A673 (cell line): ENCODE results near the gene SLMAP.

ENCODE experiments used
- CTCF ChIP-seq: fragments of 300-800, 200-600 bp; sonication (generic); conservative IDR thresholded peaks from 2 replicates; pipeline ENCODE4 v1.5.1; 2017; ENCODE audit warnings: low read depth, mild to moderate bottlenecking, antibody characterized with exemption, low read length, moderate library complexity, mixed read lengths
- EZH2 ChIP-seq: fragments of 200-600 bp; sonication (generic); IDR thresholded peaks from 2 replicates; pipeline ENCODE4 v1.6.1; 2017; ENCODE audit warnings: borderline replicate concordance, low read depth, mild to moderate bottlenecking, mixed read lengths, antibody characterized with exemption, low read length; ENCODE audit not compliant: poor library complexity, severe bottlenecking

DNA sequence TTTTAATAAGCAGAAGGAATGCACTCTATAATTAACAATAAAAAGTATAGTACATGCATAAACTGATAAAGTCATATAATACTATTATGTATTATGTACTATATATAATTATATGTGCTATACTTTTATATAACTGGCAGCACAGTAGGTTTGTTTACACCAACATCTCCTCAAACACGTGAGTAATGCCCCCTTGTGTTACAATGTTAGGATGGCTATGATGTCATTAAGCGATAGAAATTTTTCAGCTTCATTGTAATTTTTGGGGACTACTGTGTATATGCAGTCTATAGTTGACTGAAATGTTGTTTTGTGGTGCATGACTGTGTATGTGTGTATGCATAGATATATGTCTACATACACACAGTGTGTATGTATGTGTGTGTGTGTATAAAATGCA, 100.6 kb downstream of the SLMAP start:
- TF ChIP-seq CTCF = 0 out of 2 replicates have a peak, but pooled peaks have one; percentile 17
- TF ChIP-seq EZH2 = no peak
